CD4-positive, alpha-beta T cell treated with Interleukin-2 at 100 ng/mL for 4 hours (primary cell): ENCODE results near the gene CACNB1.

Source experiments
- DNase-seq: peaks from one replicate; pipeline ENCODE4 v3.0.0-alpha.2; 2020; ENCODE audit warnings: low spot score

CACNB1 gene

DNA sequence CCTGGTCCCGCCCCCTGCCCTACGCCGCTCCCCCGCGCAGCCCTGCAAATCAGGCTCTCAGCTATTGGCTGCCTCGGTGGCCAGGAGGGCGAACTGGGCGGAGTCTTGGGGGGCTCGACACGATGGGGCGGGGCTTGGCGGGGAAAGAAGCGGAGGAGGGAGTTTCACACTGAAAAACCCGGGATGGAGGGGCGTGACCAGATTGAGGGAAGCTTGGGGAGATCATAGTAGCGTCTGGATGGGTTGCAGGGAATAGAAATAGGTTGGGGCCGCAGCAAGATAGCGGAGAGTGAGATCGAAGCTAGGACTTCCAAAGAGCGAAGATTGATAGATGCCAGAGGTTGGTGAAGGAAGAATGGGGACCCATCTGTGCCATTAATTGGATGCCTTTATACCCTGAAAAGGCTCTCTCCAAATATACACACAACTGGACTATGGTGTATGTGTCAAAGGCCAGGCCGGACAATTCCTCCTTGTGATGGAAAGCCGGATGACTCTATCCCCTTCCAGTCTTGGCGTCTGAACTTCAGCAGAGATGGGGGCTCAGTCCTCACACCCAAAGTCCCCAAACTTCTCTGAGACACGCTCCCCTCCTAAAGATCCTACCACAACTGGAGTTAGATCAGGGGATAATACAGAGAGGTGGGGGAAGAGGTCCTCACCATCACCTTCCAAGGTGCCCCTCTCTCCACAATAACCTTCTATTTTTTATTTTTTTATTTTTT, 28.7 kb upstream of the CACNB1 start:
- peak; percentile 35 for DNase-seq

GRCh38 chr17:39225308-39225958, 28.0 kb upstream of the CACNB1 start, which contains the start of gene STAC2:
Gene STAC2, minus strand, starts transcription at chr17:39225945. Its CDS starts 443 bp downstream, at chr17:39225502.
- DNase-seq: no peak

GRCh38 chr17:39224778-39225307, 27.4 kb upstream of the CACNB1 start:
- no peak for DNase-seq

GRCh38 chr17:39223907-39224777, 26.7 kb upstream of the CACNB1 start:
- no peak for DNase-seq

- no peak for DNase-seq
Measured at GRCh38 chr17:39222866-39223834, 25.7 kb upstream of the CACNB1 start.

- no peak for DNase-seq
Measured at GRCh38 chr17:39222151-39222550, 24.7 kb upstream of the CACNB1 start.

DNA sequence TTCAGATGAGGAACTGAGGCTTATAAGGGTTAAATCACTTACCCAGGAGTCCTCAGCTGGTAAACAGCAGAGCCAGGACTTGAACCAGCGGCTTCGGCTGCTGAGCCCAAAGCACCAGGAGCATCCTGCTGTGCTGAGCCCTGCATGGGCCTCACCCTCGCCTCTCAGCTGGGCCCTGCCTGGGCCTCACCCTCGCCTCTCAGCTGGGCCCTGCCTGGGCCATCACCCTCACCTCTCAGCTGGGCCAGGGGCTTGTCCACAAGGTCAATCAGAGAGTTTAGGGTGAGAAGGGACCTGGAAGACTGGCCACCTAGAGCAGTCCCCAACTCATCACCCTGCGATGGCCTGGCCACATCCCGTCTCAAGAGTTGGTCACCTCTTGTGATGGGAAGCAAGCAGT, 24.1 kb upstream of the CACNB1 start:
- no peak for DNase-seq

DNA sequence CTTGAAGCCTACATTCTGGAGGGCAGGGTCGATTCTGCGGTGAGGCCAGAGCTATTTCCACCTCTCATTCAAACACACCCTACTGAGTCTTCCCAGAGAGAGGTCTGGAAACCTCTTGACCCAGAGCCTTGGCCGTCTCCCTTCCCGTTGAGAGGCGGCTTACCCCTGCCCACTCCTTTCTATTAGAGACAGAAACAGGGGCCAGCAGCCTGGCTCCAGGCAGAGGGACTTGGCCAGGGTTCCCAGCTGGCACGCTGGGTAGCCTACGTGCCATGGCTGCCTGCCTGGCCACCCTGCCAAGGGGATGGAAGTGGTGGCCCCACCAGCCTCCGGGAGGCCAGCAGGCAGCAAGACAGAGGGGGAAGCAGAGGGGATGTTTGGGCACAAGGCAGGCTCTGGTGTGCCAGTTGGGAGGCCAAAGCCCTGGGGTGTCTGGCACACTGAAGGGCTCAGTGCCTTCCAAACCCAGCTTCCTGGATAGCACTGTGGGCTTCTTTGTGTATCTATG, 22.2 kb upstream of the CACNB1 start:
- DNase-seq: no peak

- DNase-seq: no peak
Measured at GRCh38 chr17:39218906-39219305, 21.4 kb upstream of the CACNB1 start.

GRCh38 chr17:39217734-39218369, 20.4 kb upstream of the CACNB1 start:
- no peak for DNase-seq

- no peak for DNase-seq
Measured at GRCh38 chr17:39213852-39214251, 16.4 kb upstream of the CACNB1 start.

GRCh38 chr17:39212841-39213480, 15.5 kb upstream of the CACNB1 start:
- DNase-seq: no peak

DNA sequence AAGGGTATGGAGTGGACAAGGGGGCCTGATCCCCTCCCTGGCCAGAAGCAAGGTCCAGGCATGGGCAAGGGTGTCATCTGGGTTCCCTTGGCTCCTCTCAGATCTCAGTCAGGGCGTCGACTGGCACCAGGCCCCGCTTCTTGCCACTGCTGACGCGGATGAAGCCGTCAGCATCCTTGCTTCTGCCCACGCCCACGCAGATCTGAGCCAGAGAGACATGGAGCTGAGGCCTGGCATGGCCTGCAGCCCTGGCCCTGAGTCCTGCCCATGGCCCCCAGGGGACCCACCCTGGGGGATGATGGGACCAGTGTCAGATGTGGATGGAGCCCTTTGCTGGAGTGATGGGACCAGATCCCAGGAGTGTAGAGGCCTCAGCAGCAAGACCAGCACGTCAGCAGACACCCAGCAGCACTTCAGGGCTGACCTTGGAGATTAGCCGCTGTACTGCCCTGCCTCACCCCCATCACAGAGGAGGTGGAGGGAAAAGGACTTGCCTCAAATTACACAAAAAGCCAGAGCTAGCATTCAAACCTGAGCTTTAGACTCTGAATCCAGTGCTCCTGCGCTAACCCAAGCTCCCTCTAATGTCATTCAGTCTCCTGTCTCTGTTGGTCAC, 14.8 kb upstream of the CACNB1 start:
- no peak for DNase-seq

DNA sequence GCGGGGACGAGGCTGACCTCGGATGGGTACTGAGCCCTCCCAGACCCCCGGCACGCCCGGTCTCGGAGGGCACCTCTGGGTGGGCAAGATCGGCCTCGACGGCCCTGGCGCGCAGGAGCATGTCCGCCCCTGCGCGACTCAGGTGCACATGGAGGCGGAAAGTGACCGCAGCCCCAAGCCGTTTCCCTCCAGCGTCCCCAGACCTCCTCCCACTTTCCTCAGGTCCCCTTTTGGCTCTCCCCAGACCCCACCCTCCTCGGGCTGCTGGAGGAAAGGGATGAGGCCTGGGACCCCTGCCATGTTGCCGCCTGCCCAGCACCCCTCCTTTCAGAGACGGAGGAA, 12.6 kb upstream of the CACNB1 start:
- DNase-seq: no peak

DNA sequence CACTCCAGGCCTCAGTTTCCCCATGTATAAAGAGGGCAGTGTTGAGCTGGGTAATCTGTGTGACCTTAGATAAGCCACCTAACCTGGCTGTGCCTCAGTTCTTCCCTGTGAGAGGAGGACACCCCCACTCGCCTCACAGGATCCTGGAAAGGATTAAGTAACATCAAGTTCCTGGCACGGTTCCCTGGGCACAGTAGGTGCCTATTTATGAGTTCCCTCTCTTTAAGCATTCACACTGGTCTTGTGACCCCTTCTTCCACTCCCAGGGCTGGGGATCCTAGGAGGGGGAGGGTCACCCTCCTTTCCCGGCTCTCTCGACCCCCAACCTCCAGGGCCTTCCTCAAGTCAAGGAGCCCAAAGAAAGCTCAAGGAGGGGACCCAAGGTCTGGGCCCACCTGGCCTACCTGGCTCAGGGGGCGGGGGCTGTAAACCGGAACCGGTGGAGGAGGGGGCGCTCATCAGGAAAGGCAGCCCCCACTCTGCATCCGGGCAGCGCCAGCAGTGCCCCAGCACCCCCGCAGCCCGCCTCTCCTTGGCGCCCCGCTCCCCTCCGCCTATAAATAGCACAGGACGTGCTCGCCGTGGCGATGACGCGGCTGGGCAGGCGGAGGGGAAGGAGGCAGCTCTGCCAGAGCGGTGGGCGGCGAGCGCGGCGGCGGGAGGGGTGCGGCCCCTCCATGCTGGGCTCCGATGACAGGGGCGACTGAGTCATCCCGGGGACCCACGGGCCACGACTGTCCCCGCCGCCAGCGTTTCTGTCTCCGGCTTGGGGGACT, 12.0 kb upstream of the CACNB1 start:
- peak; percentile 64 for DNase-seq

DNA sequence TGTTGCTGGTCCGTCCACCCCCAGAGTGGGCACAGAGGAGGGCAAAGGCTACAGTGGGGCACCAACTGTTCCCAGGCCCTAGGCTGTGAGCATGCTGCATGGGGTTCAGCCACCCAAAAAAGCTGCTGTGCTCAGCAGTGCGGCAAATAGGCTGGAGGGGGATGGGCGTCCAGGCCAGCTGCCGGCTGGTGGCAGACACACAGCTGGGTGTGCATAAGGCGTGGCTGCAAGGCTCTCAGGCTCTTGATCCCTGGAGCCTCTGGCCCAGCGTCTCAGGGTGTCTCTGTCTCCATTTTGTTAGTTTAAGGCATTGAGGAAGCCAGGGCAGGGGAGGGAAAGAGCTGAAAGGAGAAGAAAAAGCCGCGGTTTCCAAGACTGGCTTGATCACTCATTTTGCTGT, 11.4 kb upstream of the CACNB1 start:
- no peak for DNase-seq

DNA sequence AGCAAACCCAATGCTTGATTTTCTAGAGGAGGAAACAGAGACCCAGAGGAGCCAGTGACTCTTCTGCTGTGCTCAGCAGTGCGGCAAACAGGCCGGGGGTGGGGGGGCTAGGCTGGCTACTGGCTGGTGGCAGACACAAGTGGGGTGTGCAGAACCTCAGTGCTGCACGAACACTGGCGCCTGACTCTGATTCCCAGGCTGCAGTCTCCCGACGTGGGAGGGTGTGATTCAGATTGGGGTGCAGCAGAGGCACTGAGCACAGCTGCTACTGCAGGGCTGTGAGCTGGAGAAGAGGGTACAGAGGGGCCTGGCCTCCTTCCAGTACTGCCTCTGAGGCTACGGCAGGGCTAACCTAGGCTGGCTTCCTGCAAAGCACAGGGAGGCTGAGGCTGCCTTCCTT, 10.7 kb upstream of the CACNB1 start:
- no peak for DNase-seq

DNA sequence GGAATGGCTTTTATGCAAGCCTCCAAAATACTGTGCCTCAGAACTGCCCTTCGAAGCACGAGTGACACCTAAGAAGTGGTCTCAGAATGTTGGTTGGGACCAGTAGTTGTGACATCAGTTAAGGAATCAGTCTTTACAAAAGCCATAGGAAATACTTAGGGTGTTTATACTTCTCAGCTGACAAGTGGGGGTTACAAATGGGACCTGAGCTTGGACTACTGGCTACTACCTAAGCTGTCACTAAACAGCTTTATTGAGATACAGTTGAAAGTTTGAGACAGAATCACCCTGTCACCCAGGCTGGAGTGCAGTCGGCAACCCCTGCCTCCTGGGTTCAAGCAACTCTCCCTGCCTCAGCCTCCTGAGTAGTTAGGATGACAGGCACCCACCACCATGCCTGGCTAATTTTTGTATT, 7.7 kb upstream of the CACNB1 start:
- DNase-seq: no peak

GRCh38 chr17:39204245-39204644, 6.8 kb upstream of the CACNB1 start:
- no peak for DNase-seq
